Hepatic stellate cell (primary cell): ENCODE measurements around the gene GALNT10.
A peak's percentile ranks its signal among the peaks of the same experiment; 100 is the strongest.

ENCODE experiments used
- DNase-seq: peaks from one replicate; pipeline ENCODE4 v3.0.0; 2011; ENCODE audit warnings: low spot score

Gene GALNT10

DNA sequence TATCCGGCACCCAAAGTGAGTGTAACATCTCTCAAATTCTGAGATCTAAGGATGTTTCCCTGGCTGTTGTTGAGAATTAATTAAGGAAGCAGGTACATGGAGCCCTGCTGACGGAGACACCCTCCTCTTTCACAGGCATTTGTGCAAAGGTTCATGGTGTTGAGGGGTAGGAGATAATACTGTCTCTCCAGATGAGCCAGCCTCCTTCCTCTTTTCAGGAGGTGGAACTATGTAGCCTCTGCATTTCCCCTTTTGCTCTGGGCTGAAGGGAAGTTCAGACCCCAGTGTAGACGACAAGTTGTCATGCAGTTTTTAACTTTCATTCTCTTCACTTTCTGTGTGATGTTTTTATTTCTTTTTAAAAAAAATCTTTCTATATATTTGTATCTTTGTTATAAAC is 107.5 kb downstream of the GALNT10 start:
- no peak for DNase-seq

DNA sequence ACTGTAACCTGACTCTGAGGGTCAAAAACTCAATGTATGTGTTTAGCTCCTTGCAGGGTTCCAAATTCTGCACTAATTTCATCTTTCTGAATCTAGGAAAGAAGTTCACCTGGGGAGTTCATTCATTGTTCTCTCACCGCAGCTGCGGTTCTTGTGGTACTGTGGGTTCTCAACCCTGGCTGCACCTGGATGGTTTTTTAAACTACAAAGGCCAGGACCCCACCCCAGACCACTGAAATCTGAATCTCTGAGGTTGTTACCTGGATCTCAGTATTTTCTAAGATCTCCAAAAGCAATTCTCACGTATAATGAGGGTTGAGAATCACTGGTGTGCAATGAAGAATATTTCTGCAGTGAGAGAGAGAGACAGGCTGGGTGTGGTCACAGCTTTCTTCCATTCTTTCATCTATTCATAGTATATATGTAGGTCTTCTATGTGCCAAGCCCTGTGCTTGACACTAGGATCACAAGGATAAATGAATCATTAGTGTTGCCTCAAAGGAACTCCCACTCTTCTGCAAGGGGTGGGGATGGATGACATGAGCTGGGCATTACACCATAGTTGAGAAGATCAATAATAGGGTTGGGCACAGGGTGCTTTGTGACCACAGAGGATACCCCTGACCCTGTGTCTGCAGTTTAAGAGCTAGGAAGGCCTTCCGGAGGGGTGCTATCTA is 109.8 kb downstream of the GALNT10 start:
- DNase-seq: no peak

DNA sequence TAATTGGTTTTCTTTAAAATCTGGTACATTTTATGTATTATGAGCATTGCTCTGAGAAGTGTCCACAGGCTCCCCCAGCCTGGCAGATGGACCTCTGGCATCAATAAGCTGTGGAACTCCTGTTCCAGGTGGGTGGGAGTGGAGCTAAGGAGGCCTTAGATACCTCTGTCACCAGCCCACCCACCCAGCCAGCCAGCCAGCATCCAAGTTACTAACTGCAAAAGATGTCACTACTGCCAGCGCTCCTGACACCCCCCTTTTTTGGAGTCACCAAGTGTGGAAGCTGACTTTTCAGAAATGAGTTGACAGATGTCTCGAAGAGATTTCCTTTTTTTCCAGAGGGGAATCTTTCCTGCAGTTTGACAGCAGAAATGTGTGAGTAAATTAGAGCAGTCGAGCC is 111.2 kb downstream of the GALNT10 start:
- no peak for DNase-seq

- DNase-seq: no peak
Observed at GRCh38 chr5:154302161-154302560, 111.6 kb downstream of the GALNT10 start.

DNA sequence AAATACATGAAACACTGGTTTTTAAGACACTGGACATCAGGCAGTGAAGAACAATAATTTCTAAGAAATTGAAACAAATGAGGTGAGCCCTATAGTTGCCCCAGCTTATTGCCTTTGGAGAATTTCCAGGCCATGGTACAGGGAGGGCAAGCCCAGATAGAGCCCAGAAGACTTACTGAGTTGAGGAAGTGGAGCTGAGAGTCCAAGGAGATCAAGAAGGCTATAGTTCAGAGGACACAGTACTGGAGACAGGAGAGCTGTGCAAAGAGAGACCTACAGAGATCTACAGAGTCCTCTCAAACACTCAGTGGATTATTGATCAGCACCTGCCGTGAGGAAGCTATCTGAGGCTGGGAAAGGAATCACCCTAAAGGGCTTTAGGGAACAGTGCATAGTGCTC is 112.6 kb downstream of the GALNT10 start:
- DNase-seq: no peak

- peak; percentile 71 for DNase-seq
Observed at GRCh38 chr5:154308443-154309370, 118.2 kb downstream of the GALNT10 start.

DNA sequence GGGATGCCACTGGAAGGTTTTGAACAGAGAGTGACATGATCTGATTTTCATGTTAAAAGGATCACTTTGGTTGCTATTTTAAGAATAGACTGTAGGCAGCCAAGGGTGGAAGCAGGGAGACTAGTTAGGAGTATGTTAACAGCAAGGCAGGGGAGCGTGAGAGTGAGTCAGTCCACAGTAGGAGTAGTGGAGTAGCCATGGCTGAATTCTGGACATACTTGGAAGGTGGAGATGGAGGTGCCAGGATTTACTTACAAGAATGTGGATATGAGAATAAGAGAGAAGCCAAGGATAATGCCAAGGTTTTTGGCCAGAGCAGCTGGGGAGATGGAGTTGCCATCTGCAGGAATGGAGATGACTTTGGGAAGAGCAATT is 118.8 kb downstream of the GALNT10 start:
- DNase-seq: peak; percentile 51

- peak; percentile 12 for DNase-seq
Observed at GRCh38 chr5:154309805-154310204, 119.3 kb downstream of the GALNT10 start.

DNA sequence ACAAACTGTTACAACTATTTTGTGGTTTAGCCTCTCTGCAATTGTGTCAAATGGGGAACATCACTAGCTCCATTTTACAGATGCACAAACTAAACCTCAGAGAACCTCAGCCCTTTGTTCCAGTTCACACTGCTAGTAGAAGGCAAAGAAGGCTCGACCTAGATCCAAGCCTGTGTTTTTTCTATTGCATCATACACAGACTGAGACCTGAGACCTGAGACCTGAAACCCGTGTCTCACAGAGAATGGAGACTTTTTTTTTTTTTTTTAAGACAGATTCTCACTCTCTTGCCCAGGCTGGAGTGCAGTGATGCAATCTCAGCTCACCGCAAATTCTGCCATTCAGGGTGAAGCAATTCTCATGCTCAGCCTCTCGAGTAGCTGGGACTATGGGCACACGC is 120.8 kb downstream of the GALNT10 start:
- DNase-seq: no peak

- no peak for DNase-seq
Observed at GRCh38 chr5:154312000-154312399, 121.5 kb downstream of the GALNT10 start.

GRCh38 chr5:154312576-154312975 is 122.0 kb downstream of the GALNT10 start:
- DNase-seq: peak; percentile 27

DNA sequence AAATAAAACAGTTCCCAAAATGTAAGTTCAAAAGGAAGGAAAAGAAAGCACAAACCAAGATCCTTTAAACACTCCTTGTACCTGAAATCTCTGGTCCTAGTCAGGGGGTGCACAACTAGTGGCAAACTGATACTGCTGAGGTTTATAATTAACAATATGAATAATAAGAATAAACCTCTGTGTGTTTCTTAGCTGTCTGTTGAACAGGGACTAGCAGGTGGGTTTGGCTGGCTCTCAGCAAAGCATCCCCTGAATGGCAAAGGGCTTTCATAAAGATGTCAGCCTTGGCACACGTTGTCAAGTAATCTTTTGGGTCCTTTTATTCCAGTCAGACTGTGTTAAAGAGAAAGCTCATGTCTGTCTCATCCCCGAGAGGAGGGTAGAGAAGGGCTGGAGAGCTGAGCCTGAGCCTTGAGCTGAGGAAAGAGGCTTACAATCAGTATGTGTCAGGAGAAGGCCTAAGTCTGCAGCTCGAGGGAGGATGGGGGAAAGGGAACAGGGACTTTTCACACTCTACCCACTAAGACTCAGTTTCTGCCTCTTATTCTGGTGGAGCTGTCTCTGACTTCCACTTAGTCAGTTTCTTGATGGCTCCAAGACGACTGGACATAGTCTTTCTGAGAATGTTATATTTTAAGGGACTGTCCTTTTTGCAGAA is 123.0 kb downstream of the GALNT10 start:
- DNase-seq: no peak

- DNase-seq: no peak
Observed at GRCh38 chr5:154315196-154315595, 124.7 kb downstream of the GALNT10 start.

DNA sequence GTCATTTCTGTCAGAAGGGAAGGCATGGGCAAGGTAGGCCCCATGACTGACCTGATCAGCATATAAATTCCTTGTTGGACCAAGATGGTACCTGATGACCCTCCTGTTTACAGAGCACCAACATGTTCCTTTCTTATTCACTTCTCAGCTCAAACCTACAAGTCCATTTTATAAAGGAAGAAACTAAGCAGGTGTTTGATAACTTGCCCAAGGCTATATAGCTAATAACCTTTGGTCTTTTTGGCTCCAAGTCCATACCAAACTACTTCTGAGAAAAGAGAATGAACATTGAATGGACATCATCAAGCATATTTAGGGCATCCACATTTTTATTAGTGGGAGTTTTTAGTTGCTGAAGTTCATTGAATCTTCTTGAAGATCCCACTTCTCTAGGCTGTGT is 125.2 kb downstream of the GALNT10 start:
- no peak for DNase-seq

GRCh38 chr5:154316223-154316935 is 125.8 kb downstream of the GALNT10 start:
- no peak for DNase-seq

- DNase-seq: no peak
Observed at GRCh38 chr5:154317916-154318315, 127.4 kb downstream of the GALNT10 start.

- DNase-seq: no peak
Observed at GRCh38 chr5:154318691-154319090, 128.2 kb downstream of the GALNT10 start.

- DNase-seq: no peak
Observed at GRCh38 chr5:154319736-154320135, 129.2 kb downstream of the GALNT10 start.

DNA sequence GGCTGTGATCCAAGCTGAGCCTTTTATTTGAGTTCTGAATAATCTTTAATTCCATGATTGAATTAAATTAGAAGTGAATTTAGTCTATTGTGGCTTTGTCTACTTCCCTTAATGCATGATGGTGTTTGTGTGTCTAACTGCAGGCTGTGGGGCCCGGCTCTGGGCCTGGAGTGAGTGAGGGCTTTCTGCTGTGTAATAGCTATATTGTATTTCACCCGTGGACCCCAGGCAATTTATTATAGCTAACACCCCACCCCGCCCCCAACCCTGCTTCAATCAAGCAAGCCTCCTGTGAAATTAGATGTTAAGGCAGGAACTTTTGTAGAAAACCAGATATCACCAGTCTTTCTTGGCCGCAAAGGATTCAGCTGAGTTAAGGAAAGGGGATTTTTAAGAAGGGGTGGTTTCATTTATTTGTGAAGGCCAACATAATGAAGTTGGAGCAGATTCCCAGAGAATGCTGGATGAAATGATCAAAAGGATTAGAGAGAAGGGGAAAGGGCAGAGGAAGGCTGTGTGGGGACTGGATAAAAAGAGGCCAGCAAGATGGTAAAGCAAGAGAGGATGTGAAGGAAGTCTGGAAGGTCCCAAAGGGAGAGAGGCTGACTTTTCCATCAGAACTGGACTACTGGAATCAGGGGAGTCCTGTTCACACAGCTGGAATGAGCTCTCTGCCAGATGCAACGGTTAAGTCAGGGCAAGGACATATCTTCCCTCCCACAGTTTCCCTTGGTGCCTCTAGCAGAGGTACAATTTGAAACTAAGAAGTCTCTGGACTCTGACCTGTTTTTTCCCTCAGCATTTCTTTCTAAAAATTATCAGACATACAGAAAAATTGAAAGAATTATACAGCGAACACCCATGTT is 129.9 kb downstream of the GALNT10 start:
- DNase-seq: no peak

DNA sequence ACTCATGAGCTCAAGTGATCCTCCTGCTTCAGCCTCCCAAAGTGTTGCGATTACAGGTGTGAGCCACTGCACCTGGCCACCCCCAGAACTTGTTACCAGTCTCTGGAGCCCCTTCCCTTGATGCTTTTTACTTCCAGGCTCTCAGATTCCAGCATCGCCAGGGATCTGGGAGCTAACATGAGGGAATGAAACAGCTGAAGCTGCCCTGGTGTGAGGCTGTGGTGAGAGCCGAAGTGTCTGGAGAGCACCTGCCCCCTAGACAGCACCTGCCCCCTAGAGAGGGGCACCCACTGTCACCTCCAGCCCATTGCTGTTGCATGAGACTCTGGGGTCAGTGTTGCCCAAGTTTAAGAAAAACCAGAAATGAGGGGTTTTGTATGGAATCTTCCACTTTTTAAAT is 131.0 kb downstream of the GALNT10 start:
- no peak for DNase-seq

- DNase-seq: no peak
Observed at GRCh38 chr5:154324033-154324432, 133.5 kb downstream of the GALNT10 start.
